Colonic mucosa (tissue), 4 donors: ENCODE results near the gene CYP26A1. TPM values are rescaled to one million over a fixed set of nuclear protein-coding genes. Genes with fewer than 3 reads are reported as not detected.
A peak's percentile ranks its signal among the peaks of the same experiment; 100 is the strongest.

Source experiments
- DNase-seq: peaks from one replicate; pipeline ENCODE4 v3.0.0-alpha.2; 2020
- H3K27ac ChIP-seq: fragments of 200-600 bp; one replicate; pipeline ENCODE4 v1.8.0; 2021
- H3K27me3 ChIP-seq: fragments of 200-600 bp; one replicate; pipeline ENCODE4 v1.8.0; 2021
- H3K36me3 ChIP-seq: fragments of 200-600 bp; one replicate; pipeline ENCODE4 v1.8.0; 2021
- H3K4me1 ChIP-seq: fragments of 200-600 bp; one replicate; pipeline ENCODE4 v1.8.0; 2021; ENCODE audit warnings: mild to moderate bottlenecking
- H3K4me3 ChIP-seq: fragments of 200-600 bp; one replicate; pipeline ENCODE4 v1.8.0; 2021
- H3K9ac ChIP-seq, 2 donors: one replicate each; pipeline ENCODE4 v1.7.0; 2013; ENCODE audit warnings: control low read depth in 2 of 2, low read depth in 2 of 2, low read length in 2 of 2
- H3K9me3 ChIP-seq: fragments of 200-600 bp; one replicate; pipeline ENCODE4 v1.8.0; 2021
- CTCF ChIP-seq: fragments of 200-600 bp; IDR thresholded peaks from one replicate; pipeline ENCODE4 v1.8.0; 2022; ENCODE audit warnings: antibody characterized with exemption, mild to moderate bottlenecking
- intact Hi-C: fragments of 100-400 bp; cut with DNase I; formaldehyde crosslinking; loops from one replicate; pipeline ENCODE4 v1.14.1; 2022
- total RNA-seq, 2 donors: library from RNA; stranded (reverse); fragmentation: NEBNext Ultra II Directional in 1 of 2; extraction: Animal tissue kit (Norgen Biotek cat#: 25700) in 1 of 2; gene quantifications; one replicate each; pipeline ENCODE4 v1.2.1, GENCODE V29; 2021
- donor health status: healthy.
- donor health status: DM: no; HTN: no; CAD: no.
- donor health status: DM: no; HTN: no; CAD: no.

CYP26A1 gene
- total RNA-seq, 2 donors from 2014 or later, result not detected

- no peaks in the 10 kb centered on the region for H3K9me3 ChIP-seq
- TF ChIP-seq CTCF, result no peak
- H3K4me1 ChIP-seq, result peaks cover 10% of the 10 kb centered on the region
- intact Hi-C loops, result no loop called here
- no peak overlapping the region for H3K9ac ChIP-seq
- peaks cover 39% of the 10 kb centered on the region for H3K27me3 ChIP-seq
- no peak overlapping the region for H3K27ac ChIP-seq
- peak; percentile 8 for DNase-seq
- no peaks in the 10 kb centered on the region for H3K36me3 ChIP-seq
- no peak overlapping the region for H3K4me3 ChIP-seq
Measured at GRCh38 chr10:93077860-93078337, 4.2 kb downstream of the CYP26A1 start.

DNA sequence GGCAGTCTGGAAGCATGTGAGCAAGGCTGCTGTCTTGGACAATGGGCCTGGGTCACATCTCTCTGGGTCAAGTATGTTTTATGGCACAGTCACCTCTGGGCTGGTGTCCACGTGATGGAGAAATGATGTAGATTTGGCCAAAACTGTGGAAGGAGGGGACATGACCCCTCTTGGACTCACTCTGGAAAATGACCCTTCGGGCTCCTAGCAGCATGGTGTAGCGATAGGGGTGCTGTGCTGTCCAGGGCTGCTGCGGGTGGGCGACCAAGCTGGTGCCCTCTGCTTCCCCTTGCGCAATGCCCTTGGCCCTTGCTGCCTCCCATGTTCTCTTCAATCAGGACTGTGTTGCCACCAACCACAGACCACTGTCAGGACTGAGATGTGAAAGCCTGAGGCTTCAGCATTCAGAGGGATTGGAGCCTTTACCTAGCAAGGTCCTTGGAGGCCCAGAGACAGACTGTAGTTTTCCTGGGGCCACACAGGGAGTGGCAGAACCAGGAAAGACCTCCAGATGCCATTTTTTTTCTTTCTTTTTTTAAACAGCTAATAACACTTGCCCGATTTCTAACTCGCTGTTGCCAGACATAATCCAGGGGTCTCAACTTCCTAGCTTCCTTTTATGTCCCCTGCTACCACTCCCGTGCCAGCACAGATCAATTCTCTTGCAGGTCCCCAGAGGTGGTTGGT, 6.1 kb downstream of the CYP26A1 start:
- Histone ChIP-seq H3K27ac (no peak overlapping the region), H3K4me3 (no peak overlapping the region), H3K4me1 (no peaks in the 10 kb centered on the region), H3K36me3 (no peaks in the 10 kb centered on the region), H3K27me3 (peaks cover 20% of the 10 kb centered on the region), H3K9ac (no peak overlapping the region), H3K9me3 (no peaks in the 10 kb centered on the region)
- intact Hi-C loops, result loop anchor here (1.0 to 5.0 kb wide), 2 partner anchors 208 to 272 kb away; no protein-coding TSS in a partner anchor
- TF ChIP-seq CTCF, result no peak
- peak; percentile 13 for DNase-seq

GRCh38 chr10:93080350-93081046, 6.8 kb downstream of the CYP26A1 start:
- Histone ChIP-seq H3K9me3 (no peaks in the 10 kb centered on the region), H3K4me1 (no peaks in the 10 kb centered on the region), H3K9ac (no peak overlapping the region), H3K36me3 (no peaks in the 10 kb centered on the region), H3K4me3 (no peak overlapping the region), H3K27me3 (peaks cover 13% of the 10 kb centered on the region), H3K27ac (no peak overlapping the region)
- TF ChIP-seq CTCF, result peak; percentile 67
- intact Hi-C loops, result loop anchor here (1.0 to 5.0 kb wide), 2 partner anchors 208 to 272 kb away; no protein-coding TSS in a partner anchor
- peak; percentile 49 for DNase-seq

GRCh38 chr10:93081318-93081717, 7.6 kb downstream of the CYP26A1 start:
- H3K9me3 ChIP-seq, result no peaks in the 10 kb centered on the region
- intact Hi-C loops, result loop anchor here (5.0 kb wide), 1 partner anchor 271 kb away; no protein-coding TSS in a partner anchor
- DNase-seq, result peak; percentile 12
- H3K27me3 ChIP-seq, result peaks cover 9% of the 10 kb centered on the region
- no peaks in the 10 kb centered on the region for H3K4me1 ChIP-seq
- H3K27ac ChIP-seq, result no peak overlapping the region
- no peak overlapping the region for H3K9ac ChIP-seq
- H3K36me3 ChIP-seq, result no peaks in the 10 kb centered on the region
- TF ChIP-seq CTCF, result no peak
- H3K4me3 ChIP-seq, result no peak overlapping the region

GRCh38 chr10:93081834-93082233, 8.1 kb downstream of the CYP26A1 start:
- no peak overlapping the region for H3K4me3 ChIP-seq
- no peak overlapping the region for H3K9ac ChIP-seq
- no peaks in the 10 kb centered on the region for H3K9me3 ChIP-seq
- H3K4me1 ChIP-seq, result no peaks in the 10 kb centered on the region
- no peaks in the 10 kb centered on the region for H3K36me3 ChIP-seq
- DNase-seq, result peak; percentile 12
- TF ChIP-seq CTCF, result no peak
- peaks cover 9% of the 10 kb centered on the region for H3K27me3 ChIP-seq
- no peak overlapping the region for H3K27ac ChIP-seq
- intact Hi-C loops, result loop anchor here (5.0 kb wide), 1 partner anchor 270 kb away; no protein-coding TSS in a partner anchor
